Hematopoietic multipotent progenitor cell treated with erythropoietin and hydrocortisone succinate and interleukin-3 and kit ligand, for 8 days (in vitro differentiated cells): ENCODE results near the gene SYCN.
"Not testable (repeated sequence)": the region's sequence is repeated elsewhere in the genome, so short reads cannot be mapped to it uniquely, and the experiment has no call there.

ENCODE experiments used
- DNase-seq: peaks from one replicate; pipeline ENCODE4 v3.0.0-alpha.2; 2015

SYCN gene

GRCh38 chr19:39223703-39224279 is 19.7 kb upstream of the SYCN start:
- peak; percentile 19 for DNase-seq

DNA sequence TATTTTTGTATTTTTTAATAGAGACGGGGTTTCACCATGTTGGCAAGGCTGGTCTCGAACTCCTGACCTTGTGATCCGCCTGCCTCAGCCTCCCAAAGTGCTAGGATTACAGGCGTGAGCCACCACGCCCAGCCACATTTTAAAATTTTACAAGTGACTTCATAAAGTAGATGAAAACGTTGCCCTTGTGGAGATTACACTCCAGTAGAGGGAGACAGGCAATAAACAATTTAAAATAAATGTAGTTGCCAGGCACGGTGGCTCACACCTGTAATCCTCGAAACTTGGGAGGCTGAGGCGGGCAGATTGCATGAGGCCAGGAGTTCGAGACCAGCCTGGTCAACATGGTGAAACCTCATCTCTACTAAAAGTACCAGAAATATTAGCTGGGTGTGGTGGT is 15.0 kb upstream of the SYCN start:
- DNase-seq, result peak; percentile 11

- DNase-seq, result no peak
Measured at GRCh38 chr19:39218230-39219007, 14.4 kb upstream of the SYCN start.

GRCh38 chr19:39217094-39217493 is 13.0 kb upstream of the SYCN start:
- no peak for DNase-seq

GRCh38 chr19:39215323-39215722 is 11.3 kb upstream of the SYCN start:
- not testable (repeated sequence) for DNase-seq

GRCh38 chr19:39212375-39212742 is 8.3 kb upstream of the SYCN start:
- DNase-seq, result peak; percentile 62

GRCh38 chr19:39211731-39212374 is 7.8 kb upstream of the SYCN start:
- DNase-seq, result no peak

DNA sequence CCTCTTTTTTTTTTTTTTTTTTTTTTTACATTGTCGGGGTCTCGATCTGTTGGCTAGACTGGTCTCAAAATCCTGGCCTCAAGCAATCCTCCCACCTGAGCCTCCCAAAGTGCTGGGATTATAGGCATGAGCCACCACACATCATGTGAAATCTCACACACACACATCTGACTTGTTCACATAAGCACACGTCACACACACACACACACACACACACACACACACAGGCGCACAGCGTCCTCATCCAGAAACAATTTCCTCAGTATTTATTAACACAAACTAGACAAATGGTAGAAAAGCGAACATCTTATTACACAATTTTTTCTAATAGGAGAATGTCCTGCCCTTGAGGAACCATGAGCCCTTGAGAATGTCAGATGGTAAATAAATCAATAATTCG is 5.1 kb upstream of the SYCN start:
- no peak for DNase-seq

DNA sequence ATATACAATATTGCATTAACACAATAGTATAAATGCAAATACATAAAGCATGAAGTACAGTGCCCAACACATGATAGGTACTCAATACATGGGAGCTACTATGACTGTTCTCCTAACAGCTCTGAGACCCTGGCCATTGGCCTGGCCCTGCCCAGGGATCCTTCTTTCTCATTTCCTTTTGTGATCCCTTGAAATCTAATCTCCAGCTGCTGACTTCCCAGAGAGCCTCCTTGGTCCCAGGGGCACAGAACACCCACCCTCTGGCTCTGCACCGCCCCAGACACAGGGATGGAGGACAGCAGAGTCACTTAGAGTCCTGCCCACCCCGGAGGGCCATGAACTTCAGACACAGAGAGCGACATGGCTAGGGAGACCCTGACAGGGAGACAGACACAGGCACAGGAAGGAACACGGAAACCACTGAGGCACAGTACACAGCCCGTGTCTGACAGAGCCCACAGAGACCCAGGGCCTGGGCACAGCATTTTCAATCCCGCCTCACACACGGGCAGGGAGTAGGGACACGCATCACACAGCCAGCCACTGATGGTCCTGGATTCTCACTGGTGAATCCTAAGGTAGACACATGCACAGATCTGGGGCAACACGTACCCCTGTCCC is 4.2 kb upstream of the SYCN start:
- DNase-seq, result no peak

DNA sequence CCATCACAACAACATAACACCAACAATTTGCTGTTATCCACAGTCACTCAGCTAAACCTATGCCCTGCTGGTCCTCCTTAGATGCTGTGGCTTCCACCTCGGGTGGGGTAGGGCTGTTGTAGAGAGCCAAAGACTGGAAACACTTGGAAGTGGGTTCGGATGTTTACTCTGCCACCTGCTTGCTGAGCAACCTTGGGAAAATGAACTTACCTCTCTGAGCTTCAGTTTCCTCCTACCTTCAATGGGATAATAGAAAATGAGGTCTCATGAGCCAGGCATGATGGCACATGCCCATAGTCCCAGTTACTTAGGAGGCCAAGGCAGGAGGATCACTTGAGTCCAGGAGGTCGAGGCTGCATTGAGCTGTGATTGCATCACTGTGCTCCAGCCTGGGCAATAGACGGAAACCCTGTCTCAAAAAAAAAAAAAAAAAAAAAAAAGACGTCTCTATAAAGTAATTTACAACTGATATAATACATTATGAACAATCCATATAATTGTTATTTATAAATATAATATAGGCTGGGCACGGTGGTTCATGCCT is 3.3 kb upstream of the SYCN start:
- DNase-seq, result no peak

GRCh38 chr19:39206122-39206521 is 2.1 kb upstream of the SYCN start:
- no peak for DNase-seq

DNA sequence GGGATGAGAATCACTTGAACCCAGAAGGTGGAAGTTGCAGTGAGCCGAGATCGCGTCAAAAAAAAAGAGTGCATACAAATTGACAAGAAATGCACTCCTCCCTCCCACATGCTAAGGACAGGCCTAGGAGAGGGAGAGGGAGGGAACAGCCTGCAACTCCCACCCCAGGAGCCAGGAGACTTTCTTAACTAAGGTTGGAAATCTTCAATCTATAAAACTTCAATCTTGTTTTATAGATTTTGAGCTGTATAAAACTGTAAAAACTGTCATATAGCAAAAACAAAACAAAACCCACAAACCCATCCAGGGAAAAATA is 1.3 kb upstream of the SYCN start:
- no peak for DNase-seq

- DNase-seq, result no peak
Measured at GRCh38 chr19:39202998-39203355, 1.1 kb downstream of the SYCN start.

DNA sequence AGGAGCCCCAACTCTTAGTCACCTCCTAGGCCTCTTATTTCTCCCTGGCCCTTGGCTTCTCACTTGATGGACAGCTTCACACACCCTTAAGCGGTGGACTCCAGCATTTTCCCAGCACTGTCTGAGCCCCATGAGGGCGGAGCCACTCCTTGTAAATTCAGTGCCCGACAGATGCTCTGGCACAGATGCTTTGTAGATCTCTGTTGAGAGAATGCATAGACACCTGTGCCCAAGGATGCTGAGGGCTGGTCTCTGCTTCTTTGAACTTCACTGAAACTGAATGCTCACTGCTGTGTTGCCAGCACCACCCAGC is 3.3 kb downstream of the SYCN start:
- DNase-seq, result no peak

GRCh38 chr19:39200066-39200802 is 3.8 kb downstream of the SYCN start:
- DNase-seq, result no peak

- no peak for DNase-seq
Measured at GRCh38 chr19:39199025-39199424, 5.0 kb downstream of the SYCN start.

DNA sequence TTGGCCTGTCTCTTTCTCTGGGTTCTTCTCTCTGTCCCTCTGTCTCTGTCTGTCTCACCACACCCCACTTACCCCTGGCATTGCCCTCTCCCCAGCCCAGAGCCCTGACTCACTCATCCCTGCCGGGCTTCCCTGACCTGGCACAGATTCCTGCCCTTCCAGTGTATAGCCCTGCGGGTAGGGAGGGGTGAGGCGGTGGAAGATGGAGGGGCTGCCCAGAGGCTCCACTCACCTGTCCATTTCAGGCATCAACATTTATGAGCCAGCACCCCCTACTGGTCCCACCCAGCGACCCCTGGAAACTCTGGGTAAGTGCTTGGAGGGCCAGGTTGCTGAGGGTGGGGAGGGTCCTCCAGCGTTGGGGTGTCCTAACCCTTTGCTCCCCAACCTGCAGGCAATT is 6.3 kb downstream of the SYCN start:
- no peak for DNase-seq

GRCh38 chr19:39196860-39197562 is 7.1 kb downstream of the SYCN start, which contains the start of gene NCCRP1:
TSS of gene NCCRP1 (plus strand) at chr19:39196964. CDS start at chr19:39196983, 19 bp downstream.
- no peak for DNase-seq

- no peak for DNase-seq
Measured at GRCh38 chr19:39196320-39196719, 7.7 kb downstream of the SYCN start.

DNA sequence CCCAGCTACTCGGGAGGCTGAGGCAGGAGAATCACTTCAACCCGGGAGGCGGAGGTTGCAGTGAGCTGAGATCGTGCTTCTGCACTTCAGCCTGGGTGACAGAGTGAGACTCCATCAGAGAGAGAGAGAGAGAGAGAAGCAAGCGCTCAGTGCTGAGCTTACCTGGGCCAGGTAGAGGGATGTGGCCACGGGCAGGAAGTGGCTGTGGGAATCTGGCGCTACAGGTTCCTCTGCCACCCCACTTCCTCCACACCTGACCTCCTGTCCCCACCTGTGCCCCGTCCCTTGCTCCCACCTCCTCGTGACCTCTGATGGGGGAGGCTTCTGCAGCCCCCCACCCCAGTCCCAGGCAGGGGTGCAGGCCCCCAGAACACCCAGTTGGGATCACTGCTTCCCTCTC is 8.3 kb downstream of the SYCN start:
- no peak for DNase-seq

GRCh38 chr19:39194832-39195542 is 9.1 kb downstream of the SYCN start:
- DNase-seq, result no peak

GRCh38 chr19:39193803-39194202 is 10.3 kb downstream of the SYCN start:
- DNase-seq, result no peak
